Kidney tubule cell (primary cell): ENCODE results near the gene SHOC1.
A peak's percentile ranks its signal among the peaks of the same experiment; 100 is the strongest.
"Not testable (repeated sequence)": the region's sequence is repeated elsewhere in the genome, so short reads cannot be mapped to it uniquely, and the experiment has no call there.

Experiments
- DNase-seq: peaks from one replicate; pipeline ENCODE4 v3.0.0-alpha.2; 2018; ENCODE audit warnings: low spot score

Gene SHOC1

GRCh38 chr9:111794835-111795556 is at the start of gene SHOC1:
SHOC1 (minus strand) TSS chr9:111794937; CDS start chr9:111791418, 3,519 bp downstream.
- DNase-seq = no peak

GRCh38 chr9:111843971-111844370 is 49.2 kb upstream of the SHOC1 start:
- DNase-seq = no peak

- DNase-seq = no peak
Observed at GRCh38 chr9:111842313-111842712, 47.6 kb upstream of the SHOC1 start.

DNA sequence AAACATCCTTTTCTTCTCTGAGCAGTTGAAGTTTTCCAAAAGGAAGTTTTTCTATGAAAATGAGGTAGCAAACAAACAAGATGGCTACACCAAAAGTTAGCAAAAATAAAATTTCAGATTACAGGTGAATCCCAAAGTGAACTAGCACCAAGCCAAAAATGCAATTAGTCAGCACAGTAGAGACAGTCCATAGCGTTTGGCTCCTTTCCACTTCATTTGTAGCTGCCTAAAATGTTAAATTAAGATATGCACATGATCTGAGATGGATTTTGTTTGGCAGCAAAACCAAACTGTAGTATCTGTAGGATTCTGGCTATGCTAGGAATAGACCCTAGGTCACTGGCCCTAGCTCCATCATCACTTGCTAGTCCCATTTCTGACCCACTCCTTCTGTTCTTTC is 45.7 kb upstream of the SHOC1 start:
- DNase-seq = no peak

- DNase-seq = no peak
Observed at GRCh38 chr9:111839987-111840386, 45.2 kb upstream of the SHOC1 start.

DNA sequence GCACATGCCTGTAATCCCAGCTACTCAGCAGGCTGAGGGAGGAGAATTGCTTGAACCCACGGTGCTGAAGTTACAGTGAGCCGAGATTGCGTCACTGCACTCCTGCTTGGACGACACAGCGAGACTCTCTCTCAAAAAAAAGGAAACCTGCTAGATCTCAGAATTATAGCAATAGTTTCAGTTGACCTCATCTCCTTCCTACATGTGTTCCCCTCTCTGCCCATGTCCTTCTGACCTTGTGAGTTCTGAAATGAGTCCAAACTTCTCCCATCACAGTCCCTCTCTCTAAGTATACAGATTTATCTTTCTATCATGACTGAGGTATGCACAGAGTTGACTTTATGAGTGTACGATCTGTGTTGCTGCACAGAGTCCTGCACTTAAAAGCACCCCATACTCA is 44.6 kb upstream of the SHOC1 start:
- no peak for DNase-seq

DNA sequence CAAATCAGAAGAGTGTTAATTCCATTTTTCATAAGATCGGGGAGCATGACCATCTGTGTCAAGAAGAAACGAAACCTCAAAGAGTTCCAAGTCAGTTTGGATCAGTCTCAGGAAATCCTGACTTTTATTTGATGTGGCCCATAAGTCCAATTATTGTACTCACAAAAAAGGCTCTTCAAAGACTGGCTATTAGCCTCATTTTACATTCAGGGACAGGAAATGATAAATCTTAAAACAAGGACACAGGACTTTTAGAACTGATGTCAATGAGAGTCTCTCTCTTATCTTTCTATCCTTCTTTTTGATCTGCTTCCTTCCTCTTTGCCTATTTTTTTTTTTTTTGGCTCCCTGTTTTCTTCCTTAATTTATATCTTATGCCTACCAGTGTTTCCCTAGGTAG is 43.7 kb upstream of the SHOC1 start:
- DNase-seq = no peak

DNA sequence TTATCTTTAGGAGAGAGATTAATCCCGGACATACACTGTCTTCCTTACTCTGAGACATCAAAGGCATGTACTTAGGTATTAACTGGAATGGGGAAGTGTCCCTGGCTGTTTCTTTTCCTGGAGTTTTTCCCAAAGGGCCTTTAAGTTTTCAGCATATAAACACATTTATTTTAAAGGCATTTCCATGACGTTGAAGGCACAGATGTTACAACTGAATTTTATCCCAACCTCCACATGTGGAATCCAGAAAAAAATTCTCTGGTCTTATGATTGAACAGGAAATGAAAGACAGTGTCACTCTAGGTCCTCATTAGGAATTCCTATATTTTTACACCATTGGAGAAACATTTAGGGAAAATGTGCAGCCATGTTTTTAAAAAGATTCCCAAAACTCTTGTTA is 41.6 kb upstream of the SHOC1 start:
- DNase-seq = no peak

- DNase-seq = peak; percentile 52
Observed at GRCh38 chr9:111833941-111834340, 39.2 kb upstream of the SHOC1 start.

GRCh38 chr9:111832449-111832848 is 37.7 kb upstream of the SHOC1 start:
- DNase-seq = no peak

- no peak for DNase-seq
Observed at GRCh38 chr9:111831371-111832108, 36.8 kb upstream of the SHOC1 start.

DNA sequence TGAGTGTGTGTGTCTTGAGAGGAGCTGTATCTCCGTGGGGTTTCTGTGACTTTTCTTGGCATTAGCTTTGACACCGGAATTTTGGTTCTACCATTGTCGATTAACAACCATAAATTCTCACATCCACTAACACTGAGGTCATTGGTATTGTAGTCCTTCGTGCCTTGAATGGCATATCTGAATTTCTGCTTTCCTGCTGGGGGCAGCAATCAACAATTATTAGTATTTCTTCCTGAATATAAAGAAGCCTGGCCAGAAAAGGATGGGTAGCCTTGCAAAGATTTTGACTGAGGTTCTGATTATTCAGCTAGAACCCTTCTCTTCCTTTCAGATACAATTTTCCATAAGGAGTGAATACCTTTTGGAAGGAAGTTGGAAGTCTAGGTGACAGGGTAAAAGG is 33.5 kb upstream of the SHOC1 start:
- DNase-seq = peak; percentile 16

GRCh38 chr9:111825468-111826145 is 30.9 kb upstream of the SHOC1 start:
- DNase-seq = no peak

DNA sequence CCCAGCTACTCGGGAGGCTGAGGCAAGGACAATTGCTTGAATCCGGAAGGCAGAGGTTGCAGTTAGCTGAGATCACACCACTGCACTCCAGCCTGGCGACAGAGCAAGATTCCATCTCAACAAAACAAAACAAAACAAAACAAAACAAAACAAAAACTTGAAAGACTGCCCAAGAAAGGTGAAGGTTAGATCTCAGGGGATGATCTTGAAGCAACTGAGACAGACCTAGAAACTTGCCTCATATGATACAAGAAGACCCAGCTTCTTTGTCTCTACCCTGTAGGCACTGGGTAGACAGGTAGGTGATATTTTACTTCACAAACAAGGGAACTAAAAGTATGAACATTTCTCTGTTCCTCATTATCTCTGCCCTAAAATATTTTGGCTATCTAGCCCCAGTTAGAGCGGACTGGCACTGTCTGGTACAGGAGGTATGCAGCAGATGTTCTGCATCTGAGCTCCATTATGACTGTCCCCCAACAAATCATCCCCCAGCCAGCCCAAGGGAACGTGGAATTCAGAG is 26.3 kb upstream of the SHOC1 start:
- DNase-seq = no peak

DNA sequence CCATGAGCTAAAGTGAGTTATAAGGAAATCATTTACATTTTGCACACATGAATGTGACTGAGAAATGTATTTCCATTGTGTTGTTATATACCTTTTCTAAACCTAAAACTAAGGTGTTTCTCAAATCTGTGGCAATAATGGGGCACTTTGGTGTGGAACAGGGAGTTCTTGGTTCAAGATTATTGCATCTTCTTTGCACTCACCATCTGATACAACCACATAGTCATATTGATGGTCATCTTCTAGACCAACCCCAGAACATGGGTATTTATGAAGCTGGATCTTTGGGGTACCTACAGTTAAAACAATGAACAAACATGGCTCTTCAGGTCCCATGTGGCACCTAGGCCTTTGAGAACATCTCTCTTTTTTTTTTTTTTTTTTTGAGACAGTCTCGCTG is 24.6 kb upstream of the SHOC1 start:
- DNase-seq = no peak

DNA sequence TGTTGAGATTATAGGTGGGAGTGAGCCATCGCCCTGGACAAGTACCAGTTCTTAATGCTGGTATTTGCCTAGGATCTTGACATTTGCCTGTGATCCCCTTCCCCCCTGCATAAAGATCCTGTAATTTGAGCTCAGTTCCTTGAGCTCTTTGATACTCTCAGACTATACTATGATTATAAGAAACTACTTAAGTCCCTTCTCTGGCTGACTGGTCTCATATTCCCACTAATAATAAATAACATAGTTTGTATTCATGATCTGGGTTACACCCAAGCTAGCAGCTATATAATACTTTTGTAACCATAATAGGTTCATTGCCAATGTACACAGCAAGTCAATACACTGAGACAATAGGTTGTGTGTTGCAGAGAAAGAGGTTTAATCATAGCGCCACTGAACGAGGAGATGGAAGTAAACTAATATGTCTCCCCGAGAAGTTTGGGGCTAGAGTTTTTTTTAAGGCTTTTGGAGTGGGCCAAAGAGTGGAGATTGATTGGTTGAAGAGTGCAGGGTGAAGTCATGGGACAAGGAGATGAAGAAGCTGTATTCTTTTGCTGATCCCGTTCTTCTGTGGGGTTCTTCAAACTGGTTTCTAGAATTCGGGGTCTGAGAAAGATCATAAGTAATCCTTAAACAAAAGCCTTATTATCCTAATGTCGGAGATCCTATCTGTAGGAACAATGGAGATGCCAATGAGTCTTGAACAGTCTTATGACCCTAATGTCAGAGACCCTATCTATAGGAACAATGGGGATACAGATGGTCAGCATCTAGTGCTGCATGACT is 20.7 kb upstream of the SHOC1 start:
- DNase-seq = no peak

- no peak for DNase-seq
Observed at GRCh38 chr9:111812337-111812736, 17.6 kb upstream of the SHOC1 start.

DNA sequence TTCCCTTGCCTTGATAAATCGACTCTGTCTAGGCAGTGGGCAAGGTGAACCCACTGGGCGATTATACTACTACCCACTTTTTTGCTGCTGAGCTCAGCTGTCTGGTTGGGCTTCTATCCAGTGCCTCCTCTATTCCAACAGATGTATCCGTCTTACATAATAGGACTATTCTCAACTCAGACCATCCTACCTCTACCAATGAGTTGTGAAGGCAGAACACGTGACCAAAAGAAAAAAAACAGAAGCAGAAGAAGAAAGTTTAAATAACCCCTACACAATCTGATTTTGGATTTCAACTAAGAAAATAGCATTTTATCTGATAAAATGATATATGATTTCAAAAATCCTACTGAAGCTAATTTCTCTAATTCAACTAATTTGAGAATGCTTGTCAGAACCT is 16.2 kb upstream of the SHOC1 start:
- DNase-seq = no peak

DNA sequence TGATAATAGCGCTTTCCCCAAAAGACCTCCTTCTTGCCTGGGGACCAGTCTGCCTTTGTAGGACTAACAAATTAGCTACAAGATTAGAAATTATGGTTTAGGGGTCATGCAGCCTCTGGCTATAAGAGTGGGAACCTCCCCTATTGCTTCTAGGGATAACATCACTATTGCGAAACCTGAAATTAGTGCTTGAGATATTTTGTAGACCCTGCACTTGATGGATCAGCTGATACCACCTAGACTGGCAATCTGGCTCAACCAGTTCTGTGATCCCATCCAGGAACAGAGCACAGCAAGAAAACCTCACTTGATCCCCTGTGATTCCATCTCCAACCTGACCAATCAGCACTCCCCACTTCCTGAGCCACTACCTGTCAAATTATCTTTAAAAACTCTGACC is 15.7 kb upstream of the SHOC1 start:
- not testable (repeated sequence) for DNase-seq

- no peak for DNase-seq
Observed at GRCh38 chr9:111807197-111807596, 12.5 kb upstream of the SHOC1 start.

DNA sequence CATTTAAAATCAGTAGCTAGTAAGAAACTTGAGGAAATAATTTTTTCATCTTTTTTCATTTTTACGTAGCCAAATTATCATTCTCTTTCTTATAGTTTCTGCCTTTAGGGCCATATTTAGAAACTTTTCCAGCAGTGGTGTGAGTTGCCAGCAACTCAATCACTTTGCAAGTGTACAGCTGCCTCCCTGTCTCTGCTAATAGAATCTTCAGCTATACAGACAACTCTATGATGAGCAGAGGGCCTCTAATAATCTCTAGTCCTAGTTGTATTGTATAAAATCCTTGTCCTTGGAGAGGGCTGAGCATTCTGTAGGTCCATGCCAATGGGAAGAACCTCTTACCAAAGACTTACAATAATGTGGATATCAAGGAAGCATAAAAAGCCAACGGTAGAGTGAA is 11.5 kb upstream of the SHOC1 start:
- DNase-seq = no peak

GRCh38 chr9:111805830-111806241 is 11.1 kb upstream of the SHOC1 start:
- DNase-seq = peak; percentile 72
